GM18907 (cell line): ENCODE data around the gene TFAP2B.

Experiments
- ATAC-seq: cut with Tn5 transposase; IDR thresholded peaks from one replicate; pipeline ENCODE4 v1.9.1; 2021; ENCODE audit warnings: mild to moderate bottlenecking, moderate library complexity; ENCODE audit not compliant: unreplicated experiment

TFAP2B gene

DNA sequence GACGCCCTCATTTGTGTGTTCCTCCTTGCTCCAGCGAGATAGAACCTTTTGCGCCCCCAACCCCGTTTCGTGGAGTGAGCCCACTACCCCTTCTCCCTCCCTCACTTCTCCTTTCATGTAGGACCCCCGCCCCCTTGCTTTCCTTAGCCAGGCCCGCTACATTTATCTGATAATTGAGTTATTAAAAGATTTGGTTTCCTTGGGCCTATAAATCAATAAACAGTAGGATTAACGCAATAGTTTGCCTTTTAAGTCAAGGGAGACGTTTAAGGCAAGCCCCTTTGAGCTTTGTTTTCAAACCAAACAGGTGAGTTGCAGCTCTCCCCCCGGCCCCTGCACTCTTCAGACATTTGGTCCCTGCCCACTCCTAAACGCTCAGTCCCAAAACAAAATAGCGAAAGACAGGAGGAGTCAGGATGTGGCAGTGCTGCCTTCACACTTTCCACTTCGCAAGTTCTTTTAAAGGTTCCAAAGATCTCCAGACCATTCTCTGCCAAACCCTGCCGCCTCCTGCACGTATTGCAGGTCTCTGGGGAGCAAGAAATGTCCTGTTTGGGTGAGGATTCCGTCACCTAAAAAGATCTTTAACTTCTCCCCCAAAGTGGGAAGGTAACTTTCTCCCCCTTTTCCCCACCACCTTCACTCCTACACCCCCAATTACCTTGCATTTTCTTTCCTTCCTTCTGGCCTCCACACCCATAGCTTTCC is 27.6 kb downstream of the TFAP2B start:
- no peak for ATAC-seq

DNA sequence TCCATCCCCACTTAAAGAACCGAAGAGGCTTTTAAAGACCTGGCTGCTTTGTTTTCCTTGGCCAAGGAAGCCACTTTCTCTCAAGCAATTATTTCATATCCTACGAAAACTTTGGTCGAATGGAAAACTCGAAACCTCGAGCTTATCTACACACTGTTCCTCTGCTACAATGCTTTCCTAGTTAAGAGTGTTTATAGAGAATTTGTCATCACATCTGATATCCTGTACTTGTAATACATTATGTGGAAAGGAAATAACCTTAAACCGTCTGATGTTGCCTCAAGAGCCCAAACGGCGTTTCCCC is 28.1 kb downstream of the TFAP2B start:
- ATAC-seq, result no peak

DNA sequence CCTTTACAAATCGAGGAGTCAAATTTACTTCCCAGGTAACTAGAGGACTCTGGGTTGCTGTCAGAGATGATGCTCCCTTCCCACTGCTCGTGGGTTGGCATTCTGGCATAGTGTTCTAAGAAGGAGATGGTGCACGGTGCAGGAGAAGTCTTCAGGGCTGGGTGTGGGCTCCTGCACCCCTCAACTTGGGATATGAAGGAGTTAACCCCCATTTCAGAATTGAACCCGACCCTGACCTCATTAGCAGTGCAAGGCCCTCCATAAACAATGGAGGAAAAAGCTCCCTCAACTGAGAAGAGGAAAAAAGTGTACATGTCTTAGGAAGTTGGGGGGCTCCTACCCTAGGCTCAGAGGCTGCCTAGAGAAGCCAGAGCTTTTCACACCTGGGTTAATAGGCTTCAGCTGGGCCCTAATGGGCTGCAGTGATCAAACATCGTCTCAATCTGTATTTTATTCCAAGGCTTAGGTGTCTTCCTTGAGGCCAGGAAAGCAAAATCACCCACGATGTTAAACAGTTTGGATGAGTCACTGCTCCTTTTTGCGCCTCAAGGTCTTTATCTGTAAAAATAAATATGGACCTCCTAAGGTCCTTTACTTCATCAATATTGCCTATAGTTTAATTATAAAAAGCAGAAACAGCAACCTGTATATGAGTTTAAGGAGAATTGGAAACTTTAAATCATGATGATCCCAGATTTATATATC is 29.4 kb downstream of the TFAP2B start:
- no peak for ATAC-seq

DNA sequence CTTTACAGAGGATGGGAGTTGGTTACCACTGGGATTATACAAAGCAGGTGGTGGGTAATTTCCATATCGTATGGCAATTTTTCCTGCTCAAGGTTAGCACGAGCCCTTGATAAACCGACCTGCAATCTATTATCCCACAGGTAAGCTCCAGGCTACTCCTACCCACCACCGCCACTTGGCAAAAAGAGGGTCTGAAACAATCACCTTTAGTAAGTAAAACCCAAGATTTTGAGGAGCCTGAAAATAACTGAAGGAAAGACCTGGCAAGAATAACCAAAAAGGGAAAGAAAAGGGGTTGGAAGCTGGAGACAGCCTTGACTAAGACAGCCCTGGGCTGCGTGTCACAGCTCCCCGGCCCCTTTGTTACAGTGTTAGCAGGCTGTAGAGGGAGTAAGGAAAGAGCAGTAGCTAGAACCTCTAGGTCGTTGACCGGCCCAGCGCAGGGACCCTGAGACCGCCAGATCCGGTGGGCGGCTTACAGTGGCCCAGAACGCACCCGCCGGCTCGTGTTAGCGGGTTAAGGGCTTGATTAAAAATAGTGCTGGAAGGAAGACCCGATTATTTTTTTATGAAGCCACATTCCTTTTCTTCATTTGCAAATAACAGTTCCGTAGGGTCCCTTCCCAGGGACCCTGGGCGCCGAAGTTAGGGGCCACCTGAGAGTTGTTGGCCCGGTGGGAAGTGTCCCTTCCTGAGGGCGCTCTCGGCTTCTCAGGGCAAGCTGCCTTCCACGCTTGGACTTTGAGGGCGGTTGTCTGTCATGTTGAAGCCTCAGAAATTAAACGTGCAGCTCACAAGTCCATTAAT is 30.5 kb downstream of the TFAP2B start:
- ATAC-seq, result no peak

DNA sequence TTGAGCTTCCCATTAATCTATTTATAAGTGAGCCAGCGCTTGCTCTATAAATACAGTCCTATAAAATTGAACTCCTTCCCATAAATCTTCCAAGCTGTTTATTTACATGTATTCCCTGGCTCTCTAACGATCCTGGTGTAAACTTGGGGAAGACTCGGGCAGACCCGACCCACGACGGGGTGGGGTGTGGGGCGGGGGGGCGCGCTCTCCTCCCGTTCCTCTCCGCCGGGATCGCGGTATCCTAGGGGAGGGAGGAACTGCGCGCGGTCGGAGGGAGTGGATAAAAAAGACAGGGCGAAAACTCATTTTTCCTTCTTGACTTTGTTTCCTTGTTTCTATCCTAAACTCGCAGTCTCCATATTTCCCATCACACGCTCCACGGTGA is 31.1 kb downstream of the TFAP2B start:
- no peak for ATAC-seq

DNA sequence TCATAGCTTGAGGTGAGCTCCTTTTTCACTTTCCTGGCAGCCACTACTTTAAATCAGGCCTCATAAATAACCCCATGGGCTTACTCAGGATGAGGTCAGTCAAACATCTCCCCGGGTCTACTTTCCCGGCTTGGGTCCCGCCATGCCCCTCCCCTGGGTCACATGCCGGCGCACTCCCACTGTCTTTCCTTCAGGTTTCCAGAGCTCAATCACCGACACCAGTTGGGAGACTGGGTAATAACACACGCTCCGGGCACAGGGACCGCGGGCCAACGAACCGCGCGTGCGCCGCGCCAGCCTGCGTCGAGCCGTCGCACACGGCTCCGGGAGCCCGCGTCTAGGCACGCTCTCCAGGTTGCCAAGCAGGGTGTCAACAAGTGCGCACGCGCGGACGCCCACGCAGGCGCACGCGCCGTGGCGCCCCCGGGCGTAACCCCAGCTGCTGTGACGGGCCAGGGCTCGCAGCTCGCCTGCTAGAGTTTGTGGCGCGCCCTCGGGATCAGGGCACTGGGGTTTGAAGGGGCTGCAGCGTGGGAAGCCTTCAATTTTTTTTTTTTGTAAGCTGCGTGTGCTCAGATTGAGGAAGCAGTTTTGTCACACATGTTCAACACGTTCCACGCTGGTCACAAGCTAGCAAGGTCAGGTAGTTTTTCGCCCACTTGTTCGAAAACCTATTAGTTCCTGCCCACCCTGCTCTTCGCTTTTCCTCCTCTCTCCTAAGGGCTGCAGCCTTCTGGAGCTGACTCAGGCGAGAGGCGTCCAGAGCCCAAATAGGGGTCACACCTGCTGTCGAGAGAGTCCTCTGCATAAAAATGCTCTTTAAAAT is 31.8 kb downstream of the TFAP2B start:
- ATAC-seq, result no peak

DNA sequence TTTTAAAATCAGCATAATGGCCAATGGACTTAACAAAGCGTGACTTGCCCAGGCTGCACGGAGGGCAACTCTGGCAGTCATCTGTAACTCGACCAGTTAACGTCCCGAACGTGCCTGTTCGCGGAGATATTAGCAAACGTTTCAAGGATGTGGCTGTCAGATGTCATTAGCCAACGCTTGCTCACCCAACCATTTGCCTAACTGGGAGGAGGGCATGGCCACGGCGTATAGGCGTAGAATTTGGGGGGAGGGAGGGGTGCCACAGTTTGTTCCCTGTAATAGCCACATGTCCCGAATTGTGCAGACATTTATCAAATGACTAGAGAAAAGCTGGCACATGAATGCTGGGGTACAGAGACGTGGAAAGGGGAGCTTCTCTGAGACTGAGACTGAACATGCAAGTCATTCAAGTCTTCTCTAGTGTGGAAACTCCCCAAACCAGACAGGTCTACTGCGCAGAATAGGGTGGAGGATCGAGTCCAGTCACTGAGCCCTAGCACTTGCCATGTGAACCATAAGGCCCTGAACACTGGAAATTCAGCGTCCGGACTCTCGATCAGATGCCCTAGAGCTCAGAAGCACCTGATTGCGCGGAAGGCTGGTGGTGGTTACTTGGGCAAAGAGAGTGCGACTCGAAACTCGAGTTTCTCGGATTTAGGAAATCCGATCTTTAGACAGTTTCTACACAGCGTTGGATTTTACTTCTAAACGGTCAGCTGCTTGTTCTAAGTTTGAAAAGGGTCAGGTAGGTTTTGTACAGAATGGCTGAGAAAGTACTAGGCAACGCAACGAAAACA is 32.6 kb downstream of the TFAP2B start:
- no peak for ATAC-seq

DNA sequence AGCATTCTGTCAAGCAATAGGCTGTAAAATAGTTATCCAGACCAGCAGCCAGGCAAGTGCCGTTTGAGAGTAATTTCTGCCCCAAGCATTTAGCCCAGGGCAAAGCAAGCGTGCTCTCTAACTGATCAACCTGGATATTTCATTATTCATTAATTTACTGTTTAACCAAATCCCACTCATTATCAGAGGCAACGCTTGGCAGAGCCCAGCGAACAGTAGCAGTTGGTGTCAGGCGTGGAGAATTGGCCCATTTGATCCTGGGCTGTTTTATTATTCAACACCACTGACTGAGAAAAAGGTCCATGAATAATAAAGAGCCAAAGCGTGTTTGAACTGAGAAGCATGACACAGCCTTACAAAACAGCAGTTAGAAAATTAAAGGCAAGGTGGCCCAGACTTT is 35.3 kb downstream of the TFAP2B start:
- ATAC-seq, result no peak

DNA sequence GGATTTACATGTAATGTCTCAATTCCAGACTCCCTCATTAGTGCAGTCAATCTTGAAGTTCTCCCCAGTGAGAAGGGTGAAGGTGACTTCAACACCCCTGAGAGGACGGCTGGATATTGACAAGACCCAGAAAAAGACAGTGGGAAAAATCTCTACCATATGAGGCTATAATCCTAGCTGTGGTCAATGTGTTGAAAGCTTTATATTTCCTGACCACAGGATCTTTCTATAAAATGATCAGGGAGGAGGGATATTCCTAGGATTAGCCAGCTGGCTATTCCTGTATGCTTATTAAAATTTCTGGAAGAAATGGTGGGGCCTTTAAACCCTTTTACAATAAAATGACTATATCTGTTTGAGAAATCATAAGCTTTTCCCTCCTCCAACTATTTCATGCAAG is 43.0 kb downstream of the TFAP2B start:
- ATAC-seq, result no peak

DNA sequence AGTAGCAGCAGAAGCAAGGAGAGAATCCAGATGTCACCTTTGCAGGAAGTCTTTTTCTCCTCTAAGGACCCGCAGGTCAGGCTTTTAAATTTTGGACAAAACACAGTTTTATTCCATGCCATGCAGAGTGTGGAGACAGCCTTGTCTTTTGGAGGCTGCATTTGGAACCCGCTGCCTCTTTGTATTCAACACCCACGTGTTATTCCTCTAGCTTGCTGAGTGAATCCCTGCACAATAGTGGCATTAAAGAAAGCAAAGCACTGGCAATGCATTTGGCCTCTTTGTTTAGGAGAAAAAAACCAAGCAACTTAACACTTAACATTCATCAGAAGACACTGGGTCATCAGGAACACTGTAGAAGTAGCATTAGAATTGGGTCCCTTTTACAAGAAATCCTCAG is 43.5 kb downstream of the TFAP2B start:
- no peak for ATAC-seq

DNA sequence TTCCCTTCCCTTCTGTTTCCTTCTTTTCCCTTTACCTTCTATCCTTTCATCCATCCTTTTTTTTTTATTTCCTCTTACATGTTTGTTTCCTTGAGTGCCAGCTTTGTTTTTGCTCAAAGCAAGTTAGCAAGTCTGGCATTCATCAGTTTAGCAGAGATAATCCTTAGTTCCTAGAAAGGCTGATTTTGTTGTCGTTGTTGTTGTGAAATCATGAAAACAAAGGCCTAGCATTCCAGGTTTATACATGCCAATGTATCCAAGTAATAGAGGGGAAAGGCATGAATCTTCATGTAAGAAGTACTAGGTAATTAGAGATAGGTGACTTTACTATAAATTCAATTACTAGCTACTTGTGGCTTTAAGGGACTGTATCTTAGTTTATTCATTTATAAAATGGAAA is 45.9 kb downstream of the TFAP2B start:
- ATAC-seq, result no peak

DNA sequence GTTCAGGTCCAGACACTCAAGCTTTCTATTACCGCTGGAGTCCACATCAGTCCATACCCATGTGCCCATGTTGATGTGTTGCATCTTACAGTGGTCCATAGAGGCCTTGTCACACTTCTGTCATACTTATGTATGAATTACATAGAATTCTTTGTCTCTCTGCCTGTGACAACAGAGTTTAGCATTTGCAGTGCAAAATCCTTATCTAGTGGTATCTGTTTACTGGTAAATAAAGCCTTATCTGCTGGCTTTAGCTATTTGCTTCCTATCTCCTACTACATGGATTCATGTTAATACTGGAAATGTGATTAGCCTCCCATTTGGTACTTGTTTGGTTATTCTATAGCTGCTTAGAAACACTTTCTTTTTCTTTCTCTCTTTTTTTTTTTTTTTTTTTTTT is 49.8 kb downstream of the TFAP2B start:
- no peak for ATAC-seq

DNA sequence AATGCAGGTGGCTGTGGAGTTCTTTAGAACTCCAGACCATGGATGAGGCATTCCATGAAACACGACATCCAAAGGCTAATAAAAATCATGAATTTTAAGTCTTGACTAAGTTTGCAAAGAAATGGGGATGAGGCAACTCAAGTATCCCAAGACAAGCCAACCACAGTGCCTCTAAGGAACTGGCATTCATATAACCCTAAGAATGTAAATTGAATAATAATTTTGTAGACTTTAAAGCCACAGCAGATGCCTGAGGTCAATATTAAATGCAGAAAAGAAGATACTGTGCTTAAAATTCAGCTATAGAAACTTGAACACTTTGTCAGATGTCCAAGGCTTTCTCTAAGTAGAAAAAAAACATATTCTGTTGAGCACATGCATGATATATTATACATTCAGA is 54.5 kb downstream of the TFAP2B start:
- no peak for ATAC-seq

DNA sequence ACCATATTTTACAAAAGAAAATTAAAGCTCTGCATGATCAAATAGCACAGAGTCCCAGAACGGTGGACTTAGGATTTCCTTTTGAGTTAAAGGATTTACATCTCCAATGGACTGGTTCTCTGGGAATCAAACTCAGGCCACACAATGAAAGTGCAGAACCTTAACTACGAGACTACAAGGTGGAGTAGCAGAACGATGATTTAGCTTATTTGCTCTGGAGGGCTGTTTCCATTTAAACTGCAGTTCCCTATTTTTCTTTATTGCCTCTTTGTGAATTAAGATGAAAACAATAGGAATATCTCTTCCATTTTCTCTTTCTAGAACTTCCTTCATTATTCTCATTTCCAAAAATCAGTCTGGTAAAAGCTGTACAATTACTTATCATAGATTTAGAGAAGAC is 65.7 kb downstream of the TFAP2B start:
- ATAC-seq, result no peak

DNA sequence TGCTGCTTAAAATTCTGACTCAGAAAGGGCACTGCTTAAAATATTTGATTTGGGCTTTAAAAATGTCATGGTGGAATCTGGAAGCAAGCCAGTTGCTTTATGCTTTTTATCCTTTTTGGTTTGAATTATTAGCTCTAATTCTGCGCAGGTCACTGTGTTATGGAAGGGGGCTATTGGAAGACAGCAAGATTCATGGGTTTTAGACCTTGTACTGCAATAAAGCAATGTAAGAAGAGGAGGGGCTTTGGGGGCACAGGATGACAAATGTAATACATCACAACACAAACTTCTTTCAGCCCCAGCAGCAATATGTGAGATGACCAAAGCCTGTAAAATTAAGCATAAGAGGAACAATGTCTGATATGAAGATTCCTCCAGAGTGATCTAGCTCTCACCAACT is 68.4 kb downstream of the TFAP2B start:
- ATAC-seq, result no peak

DNA sequence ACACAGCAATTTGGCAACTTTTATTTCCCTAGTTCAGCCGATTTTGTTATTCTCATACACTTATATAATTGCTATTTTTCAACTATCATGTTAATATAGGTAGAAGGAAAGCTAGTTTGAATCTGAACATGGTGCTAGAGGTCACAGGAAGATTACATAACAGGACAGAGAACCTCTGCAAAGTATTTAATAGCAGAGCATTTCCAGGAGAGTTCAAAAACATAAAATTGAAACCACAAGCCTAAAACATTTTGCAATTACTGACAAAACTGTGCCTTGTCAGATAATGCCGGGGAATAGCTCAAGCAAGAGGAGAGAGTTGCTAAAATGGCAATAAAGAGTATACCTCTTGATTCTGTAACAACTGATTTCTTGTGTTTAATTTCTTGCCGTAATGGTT is 70.8 kb downstream of the TFAP2B start:
- ATAC-seq, result no peak

DNA sequence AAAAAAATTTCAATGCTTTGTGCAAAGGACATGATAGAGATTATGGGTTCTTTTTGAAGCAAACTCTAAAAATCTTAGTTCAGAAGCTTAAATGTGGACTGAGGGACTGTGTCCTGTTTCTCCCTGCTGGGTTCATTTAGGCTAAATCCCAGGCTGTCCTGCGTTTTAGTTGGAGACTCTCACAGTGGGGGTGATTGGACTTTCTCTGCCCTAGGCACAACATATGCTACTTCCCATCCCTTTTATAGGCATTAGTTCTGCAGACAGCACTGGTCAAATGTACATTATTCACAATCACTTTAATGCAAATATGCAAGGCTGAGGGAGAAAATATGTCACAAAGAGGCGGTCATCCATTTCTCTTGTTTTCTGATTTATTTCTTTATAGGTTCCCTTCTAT is 71.3 kb downstream of the TFAP2B start:
- no peak for ATAC-seq

DNA sequence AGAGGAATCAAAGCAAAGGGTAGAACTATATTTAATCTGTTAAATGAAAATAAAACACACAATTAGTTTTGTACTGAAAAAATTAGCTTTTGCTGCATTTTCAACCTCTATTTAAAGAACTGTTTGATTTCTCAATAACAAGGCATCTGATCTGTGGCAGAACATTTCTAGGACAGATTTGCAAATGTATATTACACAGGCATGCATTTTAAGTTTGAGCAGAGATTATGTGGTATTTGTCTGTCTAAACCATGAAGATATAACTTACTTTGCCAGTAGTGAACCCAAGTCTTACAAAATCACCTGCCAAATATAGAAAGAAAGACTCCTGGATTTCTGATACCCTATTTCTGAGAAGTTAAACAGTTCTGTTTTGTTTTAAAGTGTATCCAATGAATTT is 71.9 kb downstream of the TFAP2B start:
- no peak for ATAC-seq

DNA sequence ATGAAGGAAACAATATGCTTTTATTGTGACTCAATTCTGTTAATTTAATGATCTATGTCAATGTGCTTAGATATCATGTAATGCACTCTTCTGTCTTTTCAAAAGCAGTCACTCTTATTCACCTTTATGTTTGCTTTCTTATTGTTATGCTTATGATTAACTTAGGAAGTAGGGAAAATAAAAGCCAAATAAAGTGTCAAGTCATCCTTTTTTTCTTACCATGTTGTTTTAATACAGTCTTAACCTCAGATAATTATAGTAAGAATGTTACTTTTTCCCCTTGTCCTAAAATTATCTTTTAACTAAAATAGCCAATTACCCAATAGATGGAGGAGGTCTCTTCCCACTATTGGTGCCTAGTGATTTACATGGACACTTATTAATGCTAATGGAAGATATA is 72.6 kb downstream of the TFAP2B start:
- ATAC-seq, result no peak
